Measurements from ENCODE around the gene ALPL. TPM values are rescaled to one million over a fixed set of nuclear protein-coding genes. Genes with fewer than 3 reads are reported as not detected.

The ALPL gene
- polyA plus RNA-seq, 1 donor (not counting 4 experiments of a cell fraction or from before 2014, with no cell fraction given) = not detected

- H4K20me1 ChIP-seq (ENCODE audit: control insufficient read depth, extremely low read depth, insufficient read depth, low read length) = no peaks in the 10 kb centered on the region
- no peaks in the 10 kb centered on the region for H3K79me2 ChIP-seq (ENCODE audit: control insufficient read depth, insufficient read depth, low read length)
- no peak for DNase-seq (ENCODE audit: low read depth, low spot score)
- no peak for TF ChIP-seq CTCF (optimal IDR thresholded peaks at IDR 0.05 in 1 of 3, IDR thresholded peaks at IDR 0.05 in 1 of 3, conservative IDR thresholded peaks at IDR 0.05 in 1 of 3; ENCODE audit: extremely low read depth in 1 of 3, insufficient read depth in 2 of 3, low read length in 3 of 3)
- TF ChIP-seq EZH2 (IDR thresholded peaks at IDR 0.05; ENCODE audit: low read length) = no peak
- no peak overlapping the region for H3K9ac ChIP-seq (ENCODE audit: control insufficient read depth, extremely low read depth, insufficient read depth, low read length)
- H3K9me3 ChIP-seq (ENCODE audit: control insufficient read depth, low read depth, low read length) = no peaks in the 10 kb centered on the region
- no peaks in the 10 kb centered on the region for H3K36me3 ChIP-seq (ENCODE audit: control insufficient read depth in 2 of 2, extremely low read depth in 1 of 2, insufficient read depth in 2 of 2, low read length in 2 of 2)
- H3K27ac ChIP-seq (ENCODE audit: control insufficient read depth, insufficient read depth, low read length) = no peak overlapping the region
- no peak overlapping the region for H2AFZ ChIP-seq (ENCODE audit: control insufficient read depth, low read length)
- no peaks in the 10 kb centered on the region for H3K4me1 ChIP-seq (ENCODE audit: control insufficient read depth, extremely low read depth, insufficient read depth, low read length)
- peaks cover under 1% of the 10 kb centered on the region for H3K27me3 ChIP-seq (ENCODE audit: control insufficient read depth, extremely low read depth, insufficient read depth, low read length)
- no peaks in the 10 kb centered on the region for H3K9me1 ChIP-seq (ENCODE audit: control insufficient read depth, extremely low read depth, insufficient read depth, low read length)
- H3K4me3 ChIP-seq (ENCODE audit: control insufficient read depth in 2 of 3, extremely low read depth in 1 of 3, insufficient read depth in 2 of 3, low read depth in 1 of 3, low read length in 3 of 3) = no peak overlapping the region
- no peak for FAIRE-seq
- H3K4me2 ChIP-seq (ENCODE audit: control insufficient read depth, extremely low read depth, insufficient read depth, low read depth, low read length) = no peak overlapping the region
- dilution Hi-C loops (cut with MboI; ENCODE audit: extremely low pct_ligation_motif_present, low sequenced_read_pairs) = no loop called here
Measured at GRCh38 chr1:21517161-21517589, 8.0 kb downstream of the ALPL start.

- no peak overlapping the region for H3K4me2 ChIP-seq (ENCODE audit: control insufficient read depth, extremely low read depth, insufficient read depth, low read depth, low read length)
- FAIRE-seq (no peak), DNase-seq (ENCODE audit: low read depth, low spot score) (no peak)
- no peaks in the 10 kb centered on the region for H3K9me3 ChIP-seq (ENCODE audit: control insufficient read depth, low read depth, low read length)
- H2AFZ ChIP-seq (ENCODE audit: control insufficient read depth, low read length) = no peak overlapping the region
- no peaks in the 10 kb centered on the region for H3K9me1 ChIP-seq (ENCODE audit: control insufficient read depth, extremely low read depth, insufficient read depth, low read length)
- H4K20me1 ChIP-seq (ENCODE audit: control insufficient read depth, extremely low read depth, insufficient read depth, low read length) = no peaks in the 10 kb centered on the region
- no peaks in the 10 kb centered on the region for H3K79me2 ChIP-seq (ENCODE audit: control insufficient read depth, insufficient read depth, low read length)
- dilution Hi-C loops (cut with MboI; ENCODE audit: extremely low pct_ligation_motif_present, low sequenced_read_pairs) = no loop called here
- no peak overlapping the region for H3K4me3 ChIP-seq (ENCODE audit: control insufficient read depth in 2 of 3, extremely low read depth in 1 of 3, insufficient read depth in 2 of 3, low read depth in 1 of 3, low read length in 3 of 3)
- TF ChIP-seq EZH2 (IDR thresholded peaks at IDR 0.05; ENCODE audit: low read length) (no peak), CTCF (optimal IDR thresholded peaks at IDR 0.05 in 1 of 3, IDR thresholded peaks at IDR 0.05 in 1 of 3, conservative IDR thresholded peaks at IDR 0.05 in 1 of 3; ENCODE audit: extremely low read depth in 1 of 3, insufficient read depth in 2 of 3, low read length in 3 of 3) (no peak)
- no peak overlapping the region for H3K9ac ChIP-seq (ENCODE audit: control insufficient read depth, extremely low read depth, insufficient read depth, low read length)
- no peaks in the 10 kb centered on the region for H3K36me3 ChIP-seq (ENCODE audit: control insufficient read depth in 2 of 2, extremely low read depth in 1 of 2, insufficient read depth in 2 of 2, low read length in 2 of 2)
- no peaks in the 10 kb centered on the region for H3K4me1 ChIP-seq (ENCODE audit: control insufficient read depth, extremely low read depth, insufficient read depth, low read length)
- H3K27me3 ChIP-seq (ENCODE audit: control insufficient read depth, extremely low read depth, insufficient read depth, low read length) = no peaks in the 10 kb centered on the region
- no peak overlapping the region for H3K27ac ChIP-seq (ENCODE audit: control insufficient read depth, insufficient read depth, low read length)
Measured at GRCh38 chr1:21517660-21518480, 8.6 kb downstream of the ALPL start.
